Measurements from ENCODE around the gene RUNX1. TPM values are rescaled to one million over a fixed set of nuclear protein-coding genes. Genes with fewer than 3 reads are reported as not detected.

RUNX1 gene
- total RNA-seq, 1 donor from 2014 or later = 92.1 TPM

DNA sequence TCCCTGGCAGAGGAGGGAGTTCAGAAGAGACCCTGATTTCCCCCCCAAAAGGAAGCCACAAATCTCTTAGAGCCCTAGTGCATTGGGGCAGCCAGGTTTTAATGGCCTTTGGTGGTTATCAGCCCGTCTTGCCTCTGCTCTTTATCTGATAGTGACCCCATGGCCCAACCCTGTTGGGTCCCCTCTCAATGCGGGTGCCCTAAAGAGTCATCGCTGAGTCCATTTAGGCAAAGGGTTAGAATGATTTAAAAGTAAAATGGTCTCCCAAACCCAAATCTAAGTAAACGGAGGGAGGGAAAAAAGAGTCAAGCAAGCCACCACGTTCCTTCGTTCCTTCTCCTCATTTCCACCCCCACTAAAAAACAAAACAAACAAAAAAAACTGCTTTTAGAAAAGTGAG is 164.0 kb downstream of the RUNX1 start:
- Mint-ChIP-seq H3K27ac (peak overlapping the region; percentile 42), H3K4me3 (peak overlapping the region; percentile 66), H3K4me1 (peaks cover 61% of the 10 kb centered on the region), H3K9me3 (no peaks in the 10 kb centered on the region), H3K36me3 (ENCODE audit: low read depth) (peaks cover 25% of the 10 kb centered on the region), H3K27me3 (no peaks in the 10 kb centered on the region)
- CTCF ChIA-PET = interaction anchor here (0.9 to 4.1 kb wide), 2 partner anchors 19 to 515 kb away, joined by 4 to 23 read pairs; no protein-coding TSS in a partner anchor
- ATAC-seq (ENCODE audit: low read depth) (no peak), DNase-seq (no peak)
- intact Hi-C loops (cut with micrococcal nuclease) = loop anchor here (5.0 to 10.0 kb wide), 3 partner anchors 642 to 1180 kb away; partner anchors contain the start of gene SETD4
- POLR2A ChIA-PET = interaction anchor here (0.8 to 7.3 kb wide), 9 partner anchors 9 to 164 kb away, joined by 3 to 290 read pairs (median 8); partner anchors contain the start of gene RUNX1
- TF ChIP-seq, protein P1, sequence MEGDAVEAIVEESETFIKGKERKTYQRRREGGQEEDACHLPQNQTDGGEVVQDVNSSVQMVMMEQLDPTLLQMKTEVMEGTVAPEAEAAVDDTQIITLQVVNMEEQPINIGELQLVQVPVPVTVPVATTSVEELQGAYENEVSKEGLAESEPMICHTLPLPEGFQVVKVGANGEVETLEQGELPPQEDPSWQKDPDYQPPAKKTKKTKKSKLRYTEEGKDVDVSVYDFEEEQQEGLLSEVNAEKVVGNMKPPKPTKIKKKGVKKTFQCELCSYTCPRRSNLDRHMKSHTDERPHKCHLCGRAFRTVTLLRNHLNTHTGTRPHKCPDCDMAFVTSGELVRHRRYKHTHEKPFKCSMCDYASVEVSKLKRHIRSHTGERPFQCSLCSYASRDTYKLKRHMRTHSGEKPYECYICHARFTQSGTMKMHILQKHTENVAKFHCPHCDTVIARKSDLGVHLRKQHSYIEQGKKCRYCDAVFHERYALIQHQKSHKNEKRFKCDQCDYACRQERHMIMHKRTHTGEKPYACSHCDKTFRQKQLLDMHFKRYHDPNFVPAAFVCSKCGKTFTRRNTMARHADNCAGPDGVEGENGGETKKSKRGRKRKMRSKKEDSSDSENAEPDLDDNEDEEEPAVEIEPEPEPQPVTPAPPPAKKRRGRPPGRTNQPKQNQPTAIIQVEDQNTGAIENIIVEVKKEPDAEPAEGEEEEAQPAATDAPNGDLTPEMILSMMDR (IDR thresholded peaks at IDR 0.05) = no peak

DNA sequence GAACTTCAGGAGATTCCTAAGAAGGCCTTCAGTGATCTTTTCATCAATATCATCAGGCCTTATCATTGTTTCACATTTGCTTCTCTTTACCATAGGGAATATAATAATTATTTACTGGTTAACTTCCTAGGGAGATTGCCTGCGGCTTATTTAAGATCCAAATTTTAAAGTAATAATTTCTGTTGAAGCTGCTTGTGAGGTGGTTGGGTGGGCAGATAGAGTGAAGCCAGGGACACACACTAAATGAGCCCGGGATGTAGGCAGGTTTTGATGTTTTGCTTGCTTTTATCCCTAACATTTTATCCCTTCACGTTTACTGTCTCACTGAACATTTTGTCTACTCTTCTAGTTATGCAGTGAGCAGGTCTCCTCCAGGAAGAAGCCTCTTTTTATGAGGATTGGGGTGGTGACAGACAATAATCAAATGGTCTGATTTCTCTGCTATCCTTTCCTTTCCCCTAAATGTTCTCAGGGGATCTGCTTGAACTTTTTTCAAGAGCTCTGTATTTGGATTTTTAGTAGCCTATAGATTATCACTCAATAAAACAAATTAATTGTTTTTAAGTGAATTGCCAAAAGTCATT is 164.7 kb downstream of the RUNX1 start:
- intact Hi-C loops (cut with micrococcal nuclease) = loop anchor here (10.0 kb wide), 1 partner anchor 1180 kb away; the partner anchor contains the start of gene SETD4
- Mint-ChIP-seq H3K27me3 (no peaks in the 10 kb centered on the region), H3K36me3 (ENCODE audit: low read depth) (peaks cover 31% of the 10 kb centered on the region), H3K4me1 (peaks cover 61% of the 10 kb centered on the region), H3K9me3 (no peaks in the 10 kb centered on the region), H3K27ac (no peak overlapping the region), H3K4me3 (peak overlapping the region; percentile 7)
- DNase-seq (no peak), ATAC-seq (ENCODE audit: low read depth) (no peak)
- ChIA-PET POLR2A (interaction anchor here (0.5 to 7.3 kb wide), 6 partner anchors 8 to 159 kb away, joined by 3 to 218 read pairs (median 8); no protein-coding TSS in a partner anchor), CTCF (interaction anchor here (1.5 kb wide), 1 partner anchor 19 kb away, joined by 5 read pairs; no protein-coding TSS in a partner anchor)
- TF ChIP-seq, protein P1 (IDR thresholded peaks at IDR 0.05) = no peak

DNA sequence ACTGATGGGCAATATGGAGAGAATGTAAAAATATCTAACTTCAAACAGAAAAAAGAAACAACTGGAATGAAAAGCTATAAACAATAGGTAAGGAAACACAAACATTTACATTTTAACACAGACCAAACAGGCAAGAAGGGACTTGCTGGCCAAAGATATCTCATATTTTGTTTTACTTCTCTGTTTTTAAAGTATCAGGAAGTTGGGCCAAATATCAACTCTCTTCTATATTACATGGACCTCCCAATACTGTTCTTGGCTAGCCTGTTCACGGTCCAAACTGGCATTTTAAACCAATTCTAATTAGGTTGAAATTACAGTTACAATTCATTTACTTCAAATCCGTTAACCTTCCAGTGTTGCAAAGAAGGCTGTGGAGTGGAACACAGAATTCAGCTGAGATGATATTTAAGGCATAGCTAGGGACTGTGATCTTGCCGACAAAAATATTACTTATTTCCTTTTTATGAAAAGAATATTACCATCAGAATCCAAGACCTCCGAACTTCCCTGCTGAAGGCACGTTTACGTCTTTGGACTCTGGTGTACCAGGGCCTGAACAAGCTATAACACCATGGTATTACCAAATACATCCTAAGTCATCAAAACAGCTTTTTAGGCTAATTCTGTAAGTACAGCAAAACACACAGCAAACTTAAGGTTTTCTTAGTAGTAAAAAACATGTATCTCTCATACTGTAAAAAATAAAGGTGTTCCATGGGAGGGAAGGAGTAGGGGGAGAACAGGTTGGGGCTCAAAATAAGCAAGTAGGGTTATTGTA is 165.4 kb downstream of the RUNX1 start:
- TF ChIP-seq, protein P1 (IDR thresholded peaks at IDR 0.05) = no peak
- Mint-ChIP-seq H3K4me3 (peak overlapping the region; percentile 44), H3K27ac (peak overlapping the region; percentile 65), H3K9me3 (no peaks in the 10 kb centered on the region), H3K27me3 (no peaks in the 10 kb centered on the region), H3K36me3 (ENCODE audit: low read depth) (peaks cover 33% of the 10 kb centered on the region), H3K4me1 (peaks cover 61% of the 10 kb centered on the region)
- ChIA-PET POLR2A (interaction anchor here (0.5 to 7.3 kb wide), 6 partner anchors 8 to 1544 kb away, joined by 3 to 218 read pairs (median 7); no protein-coding TSS in a partner anchor), CTCF (interaction anchor here (1.5 kb wide), 1 partner anchor 18 kb away, joined by 5 read pairs; no protein-coding TSS in a partner anchor)
- ATAC-seq (ENCODE audit: low read depth) (no peak), DNase-seq (no peak)
- intact Hi-C loops (cut with micrococcal nuclease) = loop anchor here (10.0 kb wide), 1 partner anchor 1181 kb away; the partner anchor contains the start of gene SETD4

DNA sequence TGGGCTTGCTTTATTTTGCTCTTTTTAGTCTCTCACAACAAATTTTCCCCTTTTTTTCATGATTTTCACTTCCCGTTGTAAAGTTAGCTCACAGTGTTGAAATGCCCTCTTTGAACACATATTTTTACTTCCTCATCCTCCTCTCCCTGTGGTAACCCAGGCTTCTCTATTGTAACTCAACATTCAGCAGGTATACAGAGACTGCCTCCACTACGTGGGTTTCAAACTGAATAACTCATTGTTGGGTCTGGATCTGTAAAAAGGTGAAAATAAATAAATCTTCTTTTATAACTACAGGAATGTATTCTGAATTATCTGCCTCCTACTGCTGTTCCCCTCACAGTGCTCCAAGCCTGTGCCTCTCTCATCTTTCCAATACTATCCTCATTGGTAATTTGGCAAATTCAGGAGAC is 166.4 kb downstream of the RUNX1 start:
- H3K36me3 Mint-ChIP-seq (ENCODE audit: low read depth) = peaks cover 37% of the 10 kb centered on the region
- peak overlapping the region; percentile 44 for H3K4me3 Mint-ChIP-seq
- TF ChIP-seq, protein P1 (IDR thresholded peaks at IDR 0.05) = no peak
- no peaks in the 10 kb centered on the region for H3K9me3 Mint-ChIP-seq
- peak overlapping the region; percentile 65 for H3K27ac Mint-ChIP-seq
- ChIA-PET POLR2A (interaction anchor here (0.6 to 1.4 kb wide), 13 partner anchors 10 to 1177 kb away, joined by 3 to 7 read pairs (median 4); no protein-coding TSS in a partner anchor), CTCF (interaction anchor here (0.8 to 1.2 kb wide), 2 partner anchors 80 to 137 kb away, joined by 3 read pairs; no protein-coding TSS in a partner anchor)
- intact Hi-C loops (cut with micrococcal nuclease) = loop anchor here (1.0 to 10.0 kb wide), 3 partner anchors 8 to 1182 kb away; partner anchors contain the start of gene SETD4
- no peak for DNase-seq
- H3K27me3 Mint-ChIP-seq = no peaks in the 10 kb centered on the region
- ATAC-seq (ENCODE audit: low read depth) = peak; percentile 71
- peaks cover 54% of the 10 kb centered on the region for H3K4me1 Mint-ChIP-seq

Measured in activated B cell treated with CpG ODN at 0.5 μM for 24 hours (primary cell).